Measurements from ENCODE around the gene CILP2. TPM values are rescaled to one million over a fixed set of nuclear protein-coding genes. Genes with fewer than 3 reads are reported as not detected.
A peak's percentile ranks its signal among the peaks of the same experiment; 100 is the strongest.

CILP2 gene
- total and polyA plus RNA-seq, 2 of the 4 experiments (the other 2 are of a cell fraction), result 0.18 to 0.87 TPM

DNA sequence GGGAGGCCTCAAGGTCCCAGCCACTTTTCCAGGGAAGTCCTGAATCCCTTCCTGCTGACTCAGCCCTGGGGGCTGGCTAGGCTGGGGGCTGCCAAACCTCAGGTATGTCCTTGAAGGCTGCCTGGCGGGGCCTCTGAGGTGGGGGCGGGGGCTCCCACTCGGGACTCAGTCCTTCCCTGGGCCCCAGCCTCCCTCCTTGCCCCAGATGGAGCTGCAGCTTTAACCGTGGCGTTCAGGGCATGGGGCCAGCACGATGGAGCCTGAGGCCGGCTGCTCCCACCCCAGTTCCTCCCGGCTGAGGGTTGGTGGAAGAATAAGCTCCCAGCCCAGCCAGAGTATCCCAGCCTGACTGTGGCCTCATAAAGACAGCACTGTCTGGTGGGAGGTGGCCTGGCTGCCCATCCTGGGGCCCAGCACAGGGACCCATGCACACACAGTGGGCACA is 12.4 kb downstream of the CILP2 start:
- no peak for TF ChIP-seq SMC3 (IDR thresholded peaks at IDR 0.05; ENCODE audit: low read depth, low read length)
- peak; percentile 48 for TF ChIP-seq MAFK (IDR thresholded peaks at IDR 0.05; ENCODE audit: low read depth, low read length)
- in situ Hi-C loops (cut with MboI; ENCODE audit: low sequenced_read_pairs), result no loop called here
- BruUV-seq (replicated peaks), result no TSS peak

More for the DNA sequence above, 12.4 kb downstream of the CILP2 start:
- no peaks in the 10 kb centered on the region for H3K9me3 ChIP-seq (ENCODE audit: control insufficient read depth, insufficient read depth, low read length)
- no peaks in the 10 kb centered on the region for H3K9me1 ChIP-seq (ENCODE audit: insufficient read depth, low read length)
- H2BK5ac ChIP-seq (ENCODE audit: low read depth, low read length, poor library complexity, severe bottlenecking), result no peak overlapping the region
- H3K4me1 ChIP-seq (ENCODE audit: control insufficient read depth, insufficient read depth, low read length), result no peaks in the 10 kb centered on the region
- peak overlapping the region; percentile 58 for H2AFZ ChIP-seq (replicated peaks; ENCODE audit: low read length, poor library complexity)
- H4K91ac ChIP-seq (ENCODE audit: insufficient read depth, low read depth, low read length), result no peak overlapping the region
- dilution Hi-C loops (cut with HindIII; ENCODE audit: low sequenced_read_pairs, unreplicated experiment), result no loop called here
- no peak overlapping the region for H3K18ac ChIP-seq (ENCODE audit: low read depth, low read length)
- H2BK20ac ChIP-seq (ENCODE audit: low read depth, low read length), result no peak overlapping the region
- H4K5ac ChIP-seq (ENCODE audit: low read depth, low read length), result no peak overlapping the region
- H3K79me1 ChIP-seq (ENCODE audit: low read depth in 1 of 2, low read length in 2 of 2), result no peaks in the 10 kb centered on the region
- no peaks in the 10 kb centered on the region; the same call in 1 of the 2 replicates for H4K20me1 ChIP-seq (ENCODE audit: insufficient read depth, low read length)
- H2BK15ac ChIP-seq (ENCODE audit: low read depth, low read length), result no peak overlapping the region
- H3K4me2 ChIP-seq (ENCODE audit: low read depth, low read length), result no peak overlapping the region
- no peaks in the 10 kb centered on the region for H3K36me3 ChIP-seq (ENCODE audit: control insufficient read depth, insufficient read depth, low read length)
- H3K56ac ChIP-seq (ENCODE audit: extremely low read depth, insufficient read depth, low read length), result no peak overlapping the region
- no peak overlapping the region for H3K27ac ChIP-seq (ENCODE audit: insufficient read depth, low read length)
- H3K4me3 ChIP-seq (ENCODE audit: insufficient read depth, low read depth, low read length), result no peak overlapping the region
- no peak overlapping the region for H3K14ac ChIP-seq (replicated peaks; ENCODE audit: low read depth, low read length)
- peak overlapping the region; percentile 55 for H2AK9ac ChIP-seq (replicated peaks; ENCODE audit: low read depth, low read length, poor library complexity)
- H3K23ac ChIP-seq (ENCODE audit: low read depth, low read length), result no peak overlapping the region
- no peak overlapping the region for H4K8ac ChIP-seq (ENCODE audit: low read depth in 2 of 2, low read length in 2 of 2)
- no peak overlapping the region for H3K9ac ChIP-seq (ENCODE audit: low read depth, low read length)
- no peak overlapping the region for H2BK120ac ChIP-seq (ENCODE audit: low read depth, low read length)
- 15% methylated on average over 5 of the region's 8 CpGs; no CpG with 5 or more reads in 1 of the 2 experiments for WGBS, 2 experiments (ENCODE audit: extremely low coverage in 2 of 2, insufficient read length in 1 of 2)
- no peak overlapping the region for H3K4ac ChIP-seq (ENCODE audit: low read depth, low read length)
- ATAC-seq (ENCODE audit: low read depth) (peak; percentile 22), DNase-seq (peak; percentile 52)
- no peak overlapping the region for H2AK5ac ChIP-seq (ENCODE audit: low read depth, low read length)
- intact Hi-C loops (cut with micrococcal nuclease), result loop anchor here (5.0 kb wide), 1 partner anchor 92 kb away; the partner anchor contains the start of gene GMIP
- H3K27me3 ChIP-seq (ENCODE audit: control insufficient read depth, insufficient read depth, low read length), result peaks cover 12% of the 10 kb centered on the region; the same call in 1 of the 2 replicates
- POLR2A ChIA-PET (ENCODE audit: unreplicated experiment), result no interaction called here
- CTCF ChIA-PET, result no interaction called here

Measured in IMR-90 (cell line).